A549 (cell line): ENCODE results near the gene KRT23. TPM values are rescaled to one million over a fixed set of nuclear protein-coding genes. Genes with fewer than 3 reads are reported as not detected.

ENCODE experiments used
- ATAC-seq, 2 experiments: fragments of 200-7000 bp in 1 of 2; fragments of >200 bp in 1 of 2; cut with Nextera tagmentation in 1 of 2; cut with Tn5 transposase in 1 of 2; 3 replicates each; pipeline versions ENCODE4 v1.8.0 to v1.9.1; 2018 to 2020; ENCODE audit warnings: mild to moderate bottlenecking in 1 of 2, moderate library complexity in 1 of 2
- CTCF ChIA-PET: fragments of 300-600 bp; sonication (Branson Sonifier 250); formaldehyde crosslinking; extraction: SDS; loops from one replicate; lab custom pipeline; 2021; ENCODE audit warnings: antibody characterized with exemption, inconsistent platforms; lab: Yijun Ruan, JAX
- POLR2A ChIA-PET: fragments of 350-600 bp; formaldehyde crosslinking; extraction: SDS; loops from one replicate; lab custom pipeline; 2021; ENCODE audit warnings: antibody characterized with exemption, inconsistent platforms; lab: Yijun Ruan, JAX
- DNase-seq, 2 experiments: peaks; one replicate each; pipeline versions ENCODE4 v3.0.0 to v3.0.0-alpha.2; 2011 to 2016; ENCODE audit warnings: low read depth in 1 of 2, low spot score in 1 of 2
- FAIRE-seq: peaks from 2 replicates; lab custom pipeline; 2011; peaks lifted over from hg19 to GRCh38; lab: Jason Lieb, UNC
- H3K27ac ChIP-seq, 2 experiments: fragments of >200 bp; sonication (Bioruptor Twin); formaldehyde crosslinking; 3 replicates each; pipeline ENCODE4 v1.5.1; 2016 to 2017
- H3K4me1 ChIP-seq: fragments of >200 bp; sonication (Bioruptor Twin); formaldehyde crosslinking; 3 replicates; pipeline ENCODE4 v1.6.1; 2016
- H3K4me2 ChIP-seq: fragments of >200 bp; sonication (Bioruptor Twin); formaldehyde crosslinking; 3 replicates; pipeline ENCODE4 v1.6.1; 2016
- H3K4me3 ChIP-seq: fragments of >200 bp; sonication (Bioruptor Twin); formaldehyde crosslinking; 3 replicates; pipeline ENCODE4 v1.5.1; 2016
- H3K9me3 ChIP-seq: fragments of >200 bp; sonication (Bioruptor Twin); formaldehyde crosslinking; 3 replicates; pipeline ENCODE4 v1.6.1; 2016
- BHLHE40 ChIP-seq: IDR thresholded peaks from 2 replicates; pipeline ENCODE4 v1.6.1; 2012; ENCODE audit warnings: low read depth, low read length, inconsistent platforms
- CBX2 ChIP-seq: fragments of 200-600 bp; sonication (generic); IDR thresholded peaks from 2 replicates; pipeline ENCODE4 v1.6.1; 2016; ENCODE audit warnings: low read depth, mild to moderate bottlenecking, borderline replicate concordance
- EHF ChIP-seq: fragments of 250-450 bp; sonication (Bioruptor Pico); IDR thresholded peaks from 2 replicates; pipeline ENCODE4 v1.5.0; 2020; ENCODE audit warnings: mild to moderate bottlenecking
- EP300 ChIP-seq, 2 experiments: fragments of >200 bp; sonication (Bioruptor Twin); formaldehyde crosslinking; IDR thresholded peaks; 2 replicates in 1 of 2; 3 replicates in 1 of 2; pipeline ENCODE4 v1.6.1; 2016 to 2017
- GATA3 ChIP-seq: IDR thresholded peaks from 2 replicates; pipeline ENCODE4 v1.6.1; 2012; ENCODE audit warnings: borderline replicate concordance
- HOXA7 ChIP-seq: fragments of 250-450 bp; sonication (Bioruptor Pico); IDR thresholded peaks from 2 replicates; pipeline ENCODE4 v1.5.0; 2020; ENCODE audit warnings: mild to moderate bottlenecking, moderate library complexity
- HOXB13 ChIP-seq: fragments of 250-450 bp; sonication (Bioruptor Pico); IDR thresholded peaks from 2 replicates; pipeline ENCODE4 v1.5.0; 2020; ENCODE audit warnings: low read depth, mild to moderate bottlenecking, moderate library complexity
- JUNB ChIP-seq: fragments of >200 bp; sonication (Bioruptor Twin); formaldehyde crosslinking; IDR thresholded peaks from 2 replicates; pipeline ENCODE4 v1.6.1; 2016
- KDM1A ChIP-seq: fragments of 200-600 bp; sonication (generic); IDR thresholded peaks from 2 replicates; pipeline ENCODE4 v1.6.1; 2016; ENCODE audit warnings: low read depth, mild to moderate bottlenecking
- KDM5A ChIP-seq: fragments of 200-600 bp; sonication (generic); IDR thresholded peaks from 2 replicates; pipeline ENCODE4 v1.6.1; 2016; ENCODE audit warnings: antibody characterized with exemption, mild to moderate bottlenecking
- MAFK ChIP-seq: fragments of 450-650 bp; IDR thresholded peaks from 2 replicates; pipeline ENCODE4 v1.6.1; 2014; ENCODE audit not compliant: partially characterized antibody
- MYC ChIP-seq: IDR thresholded peaks from 2 replicates; pipeline ENCODE4 v1.6.1; 2012; ENCODE audit warnings: mild to moderate bottlenecking, inconsistent platforms, low read length, improper control_type of control experiment, borderline replicate concordance
- NFE2L2 ChIP-seq: fragments of 150-350 bp; conservative IDR thresholded peaks from 2 replicates; pipeline ENCODE4 v1.6.1; 2014; ENCODE audit warnings: low read length
- NR3C1 ChIP-seq: fragments of >200 bp; sonication (Bioruptor Twin); formaldehyde crosslinking; IDR thresholded peaks from 3 replicates; pipeline ENCODE4 v1.6.1; 2017
- PHF8 ChIP-seq: fragments of 200-600 bp; sonication (generic); IDR thresholded peaks from 2 replicates; pipeline ENCODE4 v1.6.1; 2016; ENCODE audit warnings: low read depth, mild to moderate bottlenecking, antibody characterized with exemption, moderate library complexity, borderline replicate concordance
- POLR2A ChIP-seq: IDR thresholded peaks from 2 replicates; pipeline ENCODE4 v1.6.1; 2012; ENCODE audit warnings: mild to moderate bottlenecking, low read length
- RAD21 ChIP-seq, 2 experiments: fragments of >200 bp in 1 of 2; sonication (Bioruptor Twin) in 1 of 2; formaldehyde crosslinking in 1 of 2; IDR thresholded peaks in 1 of 2; conservative IDR thresholded peaks in 1 of 2; 2 replicates in 1 of 2; 3 replicates in 1 of 2; pipeline ENCODE4 v1.6.1; 2012 to 2018; ENCODE audit warnings: inconsistent platforms in 1 of 2
- RCOR1 ChIP-seq: fragments of 150-350 bp; IDR thresholded peaks from 2 replicates; pipeline ENCODE4 v1.6.1; 2014; ENCODE audit warnings: antibody characterized with exemption, low read length, low read depth
- RFX5 ChIP-seq: fragments of 450-650 bp; IDR thresholded peaks from 2 replicates; pipeline ENCODE4 v1.7.1; 2014; ENCODE audit warnings: antibody characterized with exemption, mild to moderate bottlenecking, moderate library complexity
- RNF2 ChIP-seq: fragments of 200-600 bp; sonication (generic); IDR thresholded peaks from 2 replicates; pipeline ENCODE4 v1.6.1; 2016; ENCODE audit warnings: low read depth, mild to moderate bottlenecking, antibody characterized with exemption, moderate library complexity, borderline replicate concordance
- SMC3 ChIP-seq: fragments of >200 bp; sonication (Bioruptor Twin); formaldehyde crosslinking; IDR thresholded peaks from 3 replicates; pipeline ENCODE4 v1.6.1; 2018; ENCODE audit warnings: inconsistent platforms
- SREBF2 ChIP-seq: fragments of 450-650 bp; IDR thresholded peaks from 2 replicates; pipeline ENCODE4 v1.6.1; 2014; ENCODE audit warnings: mild to moderate bottlenecking, moderate library complexity
- ZC3H11A ChIP-seq: fragments of 450-650 bp; IDR thresholded peaks from 2 replicates; pipeline ENCODE4 v1.6.1; 2014; ENCODE audit warnings: antibody characterized with exemption, mild to moderate bottlenecking
- ZFP36 ChIP-seq: fragments of 450-650 bp; IDR thresholded peaks from 2 replicates; pipeline ENCODE4 v1.6.1; 2014; ENCODE audit warnings: borderline replicate concordance; ENCODE audit not compliant: partially characterized antibody
- WGBS: methylation state at CpG from one replicate; pipeline ENCODE4 v1.1.6; 2017; ENCODE audit errors: missing lambda C conversion rate; 5-methylcytosine and 5-hydroxymethylcytosine counted together
- polyA plus RNA-seq, 4 experiments: library from polyadenylated mRNA; depleted of rRNA in 3 of 4; stranded (reverse); fragments of >200 nt; fragmentation: RNase III in 1 of 4; extraction: RNeasy Plus Mini Kit Qiagen cat#74134 plus additional on column Dnase treatment in 1 of 4; gene quantifications; 2 replicates in 3 of 4; 3 replicates in 1 of 4; pipeline ENCODE4 v1.2.3, GENCODE V29; 2011 to 2017
- TF ChIP-seq, protein P1 (sequence below): fragments of >200 bp; sonication (Bioruptor Twin); formaldehyde crosslinking; IDR thresholded peaks from 3 replicates; pipeline ENCODE4 v1.6.1; 2016
- TF ChIP-seq, protein P2 (sequence below): fragments of >200 bp; sonication (Bioruptor Twin); formaldehyde crosslinking; IDR thresholded peaks from 3 replicates; pipeline ENCODE4 v1.5.1; 2016
- TF ChIP-seq, protein P3 (sequence below): fragments of 250-450 bp; sonication (Bioruptor Pico); IDR thresholded peaks from 2 replicates; pipeline ENCODE4 v1.5.0; 2020; ENCODE audit warnings: low read depth, mild to moderate bottlenecking, moderate library complexity
- TF ChIP-seq, protein P4 (sequence below): IDR thresholded peaks from 2 replicates; pipeline ENCODE4 v1.6.1; 2012

KRT23 gene
- polyA plus RNA-seq, 2 of the 4 experiments (the other 2 are of a cell fraction), result not detected

DNA sequence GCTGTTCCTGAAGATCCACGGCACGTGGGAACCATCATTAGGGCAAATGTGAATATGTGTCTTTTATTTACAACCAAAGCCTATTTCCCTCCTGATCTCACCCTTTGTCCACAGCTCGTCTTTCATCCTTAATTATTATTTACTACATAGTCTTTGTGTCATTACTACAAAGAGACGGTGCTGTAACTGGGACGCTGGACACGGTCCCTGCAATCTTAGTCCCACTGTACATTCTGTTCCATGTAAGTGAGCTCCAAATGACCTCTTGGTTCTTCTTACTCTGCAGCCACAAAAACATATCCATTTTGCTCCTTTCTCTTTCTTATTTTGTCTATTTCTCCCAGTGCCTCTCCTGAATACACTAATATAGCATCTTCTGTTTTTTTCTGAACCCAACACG lies 12.7 kb upstream of the KRT23 start:
- no peaks in the 10 kb centered on the region for H3K9me3 ChIP-seq
- no peak overlapping the region for H3K4me3 ChIP-seq
- ATAC-seq (no peak), FAIRE-seq (no peak), DNase-seq (no peak)
- TF ChIP-seq KDM5A (no peak), ZC3H11A (no peak), JUNB (no peak), RFX5 (no peak), HOXA7 (CRISPR knock-in tag) (no peak), GATA3 (no peak), MYC (no peak), BHLHE40 (no peak), RCOR1 (no peak), EHF (CRISPR knock-in tag) (no peak), POLR2A (no peak)
- TF ChIP-seq, protein P1, sequence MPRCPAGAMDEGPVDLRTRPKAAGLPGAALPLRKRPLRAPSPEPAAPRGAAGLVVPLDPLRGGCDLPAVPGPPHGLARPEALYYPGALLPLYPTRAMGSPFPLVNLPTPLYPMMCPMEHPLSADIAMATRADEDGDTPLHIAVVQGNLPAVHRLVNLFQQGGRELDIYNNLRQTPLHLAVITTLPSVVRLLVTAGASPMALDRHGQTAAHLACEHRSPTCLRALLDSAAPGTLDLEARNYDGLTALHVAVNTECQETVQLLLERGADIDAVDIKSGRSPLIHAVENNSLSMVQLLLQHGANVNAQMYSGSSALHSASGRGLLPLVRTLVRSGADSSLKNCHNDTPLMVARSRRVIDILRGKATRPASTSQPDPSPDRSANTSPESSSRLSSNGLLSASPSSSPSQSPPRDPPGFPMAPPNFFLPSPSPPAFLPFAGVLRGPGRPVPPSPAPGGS, result no peak
- H3K4me1 ChIP-seq, result peaks cover 17% of the 10 kb centered on the region; the same call in 2 of the 3 replicates
- WGBS, result 81% methylated on average over 7 of the region's 7 CpGs
- H3K4me2 ChIP-seq, result no peak overlapping the region
- ChIA-PET POLR2A (no interaction called here), CTCF (interaction anchor here (1.0 to 1.9 kb wide), 2 partner anchors 12 to 17 kb away, joined by 5 read pairs; no protein-coding TSS in a partner anchor)
- no peak overlapping the region for H3K27ac ChIP-seq

DNA sequence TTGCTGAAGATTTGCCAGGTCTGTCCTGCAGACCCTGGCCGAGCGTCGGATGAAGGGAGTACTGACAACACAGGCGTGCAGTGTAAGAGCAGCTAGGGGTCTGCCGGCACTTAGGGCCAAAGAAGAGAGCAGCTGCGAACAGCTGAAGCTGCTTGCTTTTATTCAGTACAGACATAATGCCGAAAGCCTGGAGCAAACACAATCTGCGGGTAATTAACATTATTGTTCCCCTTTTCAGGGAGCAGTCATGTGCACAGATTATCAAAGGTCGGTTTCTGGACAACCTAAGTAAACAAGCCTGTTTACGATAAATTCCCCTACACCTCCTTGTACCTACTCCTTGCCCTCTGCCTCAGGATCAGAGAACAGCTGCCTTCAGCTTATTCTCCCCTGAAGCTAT lies 12.0 kb upstream of the KRT23 start:
- ATAC-seq, result peak in 1 of 2 experiments; percentile 39; a peak in 1 of 6 replicates

DNA sequence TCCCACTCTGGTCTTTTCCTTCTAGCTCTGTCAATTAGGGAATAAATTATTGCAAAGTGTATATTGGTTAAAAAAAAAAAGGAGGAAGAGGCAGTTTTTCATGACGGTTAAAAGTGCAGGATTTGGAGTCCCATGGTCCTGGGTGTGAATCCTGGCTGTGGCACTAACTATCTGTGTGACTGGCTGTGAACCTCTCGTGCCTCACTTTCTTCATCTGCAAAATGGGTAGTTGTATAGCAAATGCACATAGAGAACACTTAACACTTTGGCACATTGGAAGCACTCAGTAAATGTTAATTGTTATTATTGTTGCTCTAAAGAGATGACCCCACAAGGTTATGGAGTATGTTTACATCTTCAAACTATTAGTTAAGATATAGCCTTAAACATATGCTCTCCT lies 10.5 kb upstream of the KRT23 start:
- Histone ChIP-seq H3K27ac (no peak overlapping the region), H3K4me3 (no peak overlapping the region), H3K4me1 (peaks cover 9% of the 10 kb centered on the region; the same call in 2 of the 3 replicates), H3K4me2 (no peak overlapping the region), H3K9me3 (no peaks in the 10 kb centered on the region)
- TF ChIP-seq CBX2, result no peak
- TF ChIP-seq HOXB13 (CRISPR knock-in tag), result no peak
- TF ChIP-seq EP300 (IDR thresholded peaks at IDR 0.05), result no peak
- TF ChIP-seq RNF2, result no peak
- no peak for TF ChIP-seq PHF8
- no peak for FAIRE-seq
- CTCF ChIA-PET, result interaction anchor here (0.8 to 1.2 kb wide), 3 partner anchors 16 to 91 kb away, joined by 3 to 4 read pairs (median 3); no protein-coding TSS in a partner anchor
- no peak for DNase-seq
- POLR2A ChIA-PET, result no interaction called here
- no peak for ATAC-seq
- WGBS, result 62% methylated on average over 2 of the region's 2 CpGs

More for the DNA sequence above, 12.0 kb upstream of the KRT23 start:
- Histone ChIP-seq H3K9me3 (no peaks in the 10 kb centered on the region), H3K27ac (peak overlapping the region in 1 of 2 experiments; percentile 19; a peak in 1 of 6 replicates), H3K4me1 (peaks cover 17% of the 10 kb centered on the region; the same call in 2 of the 3 replicates), H3K4me3 (no peak overlapping the region), H3K4me2 (peak overlapping the region; percentile 19; the same call in 1 of the 3 replicates)
- ChIA-PET CTCF (interaction anchor here (1.9 kb wide), 1 partner anchor 13 kb away, joined by 5 read pairs; no protein-coding TSS in a partner anchor), POLR2A (no interaction called here)
- no peak for TF ChIP-seq HOXA7 (CRISPR knock-in tag)
- WGBS, result 57% methylated on average over 10 of the region's 10 CpGs
- no peak for FAIRE-seq
- no peak for DNase-seq

DNA sequence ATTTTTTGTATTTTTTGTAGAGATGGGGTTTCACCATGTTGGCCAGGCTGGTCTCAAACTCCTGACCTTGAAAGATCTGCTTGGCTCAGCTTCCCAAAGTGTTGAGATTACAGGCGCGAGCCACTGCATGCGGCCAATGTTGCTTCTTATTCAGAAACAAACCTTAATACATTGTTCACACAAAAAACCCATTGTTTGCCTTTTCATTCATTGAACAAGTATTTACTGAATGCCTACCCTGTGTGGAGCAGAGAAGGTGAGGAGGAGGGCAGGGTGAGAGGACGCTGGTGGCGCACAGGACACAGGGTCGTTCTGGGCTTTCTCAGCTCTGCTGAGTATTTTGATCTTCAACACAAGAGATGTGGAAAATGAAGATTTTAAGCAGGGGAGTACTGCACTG lies 8.0 kb upstream of the KRT23 start:
- 0 out of 3 replicates have a peak, but pooled peaks cover 5% of the 10 kb centered on the region for H3K4me1 ChIP-seq
- H3K27ac ChIP-seq, result no peak overlapping the region
- no peak overlapping the region for H3K4me3 ChIP-seq
- POLR2A ChIA-PET, result no interaction called here
- 83% methylated on average over 6 of the region's 6 CpGs for WGBS
- H3K4me2 ChIP-seq, result no peak overlapping the region
- ATAC-seq (no peak), DNase-seq (no peak), FAIRE-seq (no peak)
- CTCF ChIA-PET, result no interaction called here
- H3K9me3 ChIP-seq, result no peaks in the 10 kb centered on the region
- no peak for TF ChIP-seq GATA3
- no peak for TF ChIP-seq EHF (CRISPR knock-in tag)
- no peak for TF ChIP-seq SREBF2
- TF ChIP-seq ZFP36, result no peak
- TF ChIP-seq KDM1A, result no peak
- TF ChIP-seq, protein P2, sequence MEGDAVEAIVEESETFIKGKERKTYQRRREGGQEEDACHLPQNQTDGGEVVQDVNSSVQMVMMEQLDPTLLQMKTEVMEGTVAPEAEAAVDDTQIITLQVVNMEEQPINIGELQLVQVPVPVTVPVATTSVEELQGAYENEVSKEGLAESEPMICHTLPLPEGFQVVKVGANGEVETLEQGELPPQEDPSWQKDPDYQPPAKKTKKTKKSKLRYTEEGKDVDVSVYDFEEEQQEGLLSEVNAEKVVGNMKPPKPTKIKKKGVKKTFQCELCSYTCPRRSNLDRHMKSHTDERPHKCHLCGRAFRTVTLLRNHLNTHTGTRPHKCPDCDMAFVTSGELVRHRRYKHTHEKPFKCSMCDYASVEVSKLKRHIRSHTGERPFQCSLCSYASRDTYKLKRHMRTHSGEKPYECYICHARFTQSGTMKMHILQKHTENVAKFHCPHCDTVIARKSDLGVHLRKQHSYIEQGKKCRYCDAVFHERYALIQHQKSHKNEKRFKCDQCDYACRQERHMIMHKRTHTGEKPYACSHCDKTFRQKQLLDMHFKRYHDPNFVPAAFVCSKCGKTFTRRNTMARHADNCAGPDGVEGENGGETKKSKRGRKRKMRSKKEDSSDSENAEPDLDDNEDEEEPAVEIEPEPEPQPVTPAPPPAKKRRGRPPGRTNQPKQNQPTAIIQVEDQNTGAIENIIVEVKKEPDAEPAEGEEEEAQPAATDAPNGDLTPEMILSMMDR, result no peak
- TF ChIP-seq, protein P3, sequence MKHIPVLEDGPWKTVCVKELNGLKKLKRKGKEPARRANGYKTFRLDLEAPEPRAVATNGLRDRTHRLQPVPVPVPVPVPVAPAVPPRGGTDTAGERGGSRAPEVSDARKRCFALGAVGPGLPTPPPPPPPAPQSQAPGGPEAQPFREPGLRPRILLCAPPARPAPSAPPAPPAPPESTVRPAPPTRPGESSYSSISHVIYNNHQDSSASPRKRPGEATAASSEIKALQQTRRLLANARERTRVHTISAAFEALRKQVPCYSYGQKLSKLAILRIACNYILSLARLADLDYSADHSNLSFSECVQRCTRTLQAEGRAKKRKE (CRISPR knock-in tag), result no peak
- TF ChIP-seq RNF2, result no peak
- no peak for TF ChIP-seq RAD21 (conservative IDR thresholded peaks at IDR 0.05 in 1 of 2, IDR thresholded peaks at IDR 0.05 in 1 of 2)
- TF ChIP-seq SMC3, result no peak
- no peak for TF ChIP-seq KDM5A
- TF ChIP-seq NFE2L2, result no peak
- no peak for TF ChIP-seq MAFK
- TF ChIP-seq, protein P4, sequence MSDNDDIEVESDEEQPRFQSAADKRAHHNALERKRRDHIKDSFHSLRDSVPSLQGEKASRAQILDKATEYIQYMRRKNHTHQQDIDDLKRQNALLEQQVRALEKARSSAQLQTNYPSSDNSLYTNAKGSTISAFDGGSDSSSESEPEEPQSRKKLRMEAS, result no peak
- no peak for TF ChIP-seq ZC3H11A
- no peak for TF ChIP-seq NR3C1
- no peak for TF ChIP-seq CBX2
